ENCODE results near the gene CELF2.

CELF2 gene

GRCh38 chr10:11307004-11307403 lies 289.3 kb downstream of the CELF2 start:
- no peak for DNase-seq

DNA sequence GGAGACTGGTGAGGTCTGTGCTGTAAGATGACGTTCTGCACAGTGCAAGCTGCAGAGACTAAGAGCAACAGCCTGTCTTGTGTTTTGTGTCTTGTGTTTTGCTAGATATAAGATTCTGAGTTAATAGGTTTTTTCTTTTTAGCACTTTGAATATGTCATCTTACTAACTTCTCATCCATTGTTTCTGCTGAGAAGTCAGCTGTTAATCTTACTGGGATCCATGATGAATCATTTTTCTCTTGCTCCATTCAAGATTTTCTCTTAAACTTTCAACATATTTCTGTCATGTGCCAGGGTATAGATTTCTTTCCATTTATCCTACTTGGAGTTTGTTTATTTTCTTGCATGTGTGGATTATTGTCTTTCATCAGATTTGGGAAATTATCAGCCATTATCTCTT lies 290.3 kb downstream of the CELF2 start:
- no peak for DNase-seq

GRCh38 chr10:11311027-11311426 lies 293.4 kb downstream of the CELF2 start:
- DNase-seq: no peak

GRCh38 chr10:11313463-11313862 lies 295.8 kb downstream of the CELF2 start:
- DNase-seq: no peak

- DNase-seq: no peak
These were observed 300.4 kb downstream of the CELF2 start for GRCh38 chr10:11317936-11318670.

DNA sequence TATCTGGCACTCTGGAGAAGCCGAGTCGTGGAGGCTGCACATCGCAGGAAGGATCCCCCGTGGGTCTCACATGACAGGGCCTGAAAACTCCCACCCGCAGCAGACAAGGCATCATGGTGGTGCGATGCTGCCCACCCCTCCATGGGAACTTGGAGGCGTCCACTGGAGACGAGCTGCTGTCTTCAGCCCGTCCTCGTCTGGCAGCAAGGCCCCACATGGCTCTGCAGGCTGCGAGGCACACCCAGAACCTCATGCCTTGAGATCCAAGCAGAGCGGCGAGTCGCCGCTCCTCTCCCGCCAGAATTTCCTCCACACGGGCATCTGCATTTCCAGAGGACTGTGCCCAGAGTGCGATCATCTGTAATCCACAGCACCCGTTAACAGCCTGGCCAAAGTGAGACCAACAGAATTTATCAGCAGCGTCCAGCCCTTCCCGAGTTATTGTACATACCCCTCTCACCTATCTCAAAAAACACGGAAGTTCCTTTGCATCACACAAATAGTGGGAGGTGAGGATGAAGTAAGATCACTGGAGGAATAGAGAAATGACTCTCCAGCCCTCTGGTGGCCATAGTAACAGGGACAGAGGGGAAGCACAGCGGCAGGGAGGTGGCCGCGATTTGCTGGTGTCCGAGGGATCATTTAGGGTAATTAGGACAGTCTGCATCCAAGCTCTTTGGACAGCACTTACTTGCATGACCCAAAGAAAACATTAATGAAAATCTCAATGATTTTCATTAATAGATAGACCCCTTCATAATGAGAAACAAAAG lies 301.3 kb downstream of the CELF2 start:
- no peak for DNase-seq

DNA sequence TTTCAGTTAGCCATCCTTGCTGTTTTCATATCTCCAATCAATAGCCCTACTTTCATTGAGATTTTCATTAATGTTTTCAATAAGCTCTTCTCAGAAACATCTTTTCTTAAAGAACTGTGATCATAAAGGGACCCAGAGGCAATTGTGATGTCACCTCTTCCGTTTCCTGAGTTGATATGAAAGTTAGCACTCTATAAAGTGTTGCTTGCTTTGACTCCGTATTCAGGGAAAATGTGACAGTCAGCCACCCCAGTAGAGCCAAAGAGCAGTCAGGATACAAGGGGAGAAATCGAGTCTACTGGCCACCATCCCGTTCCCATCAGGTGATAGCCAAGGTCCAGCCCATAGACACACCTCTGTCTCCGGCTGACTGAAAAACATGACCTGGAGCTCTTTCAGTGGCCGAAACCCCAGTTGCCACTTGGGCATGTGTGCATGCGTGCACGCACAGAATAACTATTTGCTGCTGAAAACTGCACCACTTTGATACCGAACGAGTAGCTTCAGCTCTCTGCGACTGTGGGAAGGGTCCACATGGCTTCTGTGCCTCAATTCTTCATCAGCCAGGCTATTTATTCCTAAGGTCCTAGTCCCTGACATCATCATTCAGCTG lies 302.4 kb downstream of the CELF2 start:
- DNase-seq: no peak

DNA sequence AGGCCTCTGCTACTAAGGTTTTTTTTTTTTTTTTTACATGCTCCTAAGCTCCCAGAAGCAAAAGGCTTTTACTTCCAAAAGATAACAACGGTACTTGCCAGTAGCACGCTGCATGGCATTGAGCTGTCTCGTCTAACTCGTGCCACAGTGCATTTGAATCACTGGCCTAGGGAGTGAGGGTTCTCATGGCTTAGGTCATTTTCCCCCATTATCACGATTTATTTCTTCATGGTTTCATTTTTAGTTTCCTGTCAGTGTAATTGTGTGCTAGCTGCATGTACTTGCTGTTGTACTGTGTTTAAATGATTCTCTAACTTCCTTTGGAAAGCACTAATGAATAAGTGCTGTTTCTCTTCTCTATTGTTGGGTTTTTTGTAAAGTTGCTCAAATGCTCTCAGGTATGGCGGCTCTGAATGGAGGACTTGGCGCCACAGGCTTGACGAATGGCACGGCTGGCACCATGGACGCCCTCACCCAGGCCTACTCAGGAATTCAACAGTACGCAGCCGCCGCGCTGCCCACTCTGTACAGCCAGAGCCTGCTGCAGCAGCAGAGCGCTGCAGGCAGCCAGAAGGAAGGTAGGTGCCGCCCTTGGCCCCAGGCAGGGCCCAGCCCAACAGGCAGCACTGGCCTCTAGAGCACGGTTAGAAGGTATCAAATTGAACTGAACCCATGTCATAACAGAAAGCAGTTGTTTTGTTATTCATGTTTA lies 303.3 kb downstream of the CELF2 start:
- DNase-seq: no peak

DNA sequence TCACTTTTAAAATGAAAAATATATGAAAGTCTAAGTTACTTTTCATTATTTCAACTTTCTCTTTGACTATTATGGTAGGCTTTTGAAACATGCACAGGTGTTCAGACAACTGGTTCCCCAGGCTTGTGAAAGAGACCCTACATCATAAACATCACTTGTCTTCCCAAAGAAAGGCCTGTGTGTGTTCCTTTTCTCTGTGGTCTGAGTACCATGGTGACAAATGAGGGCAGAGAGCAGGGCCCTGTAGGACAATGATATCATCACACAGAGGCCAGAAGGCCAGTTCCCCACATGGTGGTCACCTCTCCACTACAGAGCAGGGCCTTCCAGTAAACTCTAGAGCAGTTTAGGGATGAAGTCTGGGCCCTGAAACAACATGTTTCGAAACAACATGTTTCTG lies 305.0 kb downstream of the CELF2 start:
- no peak for DNase-seq

- DNase-seq: no peak
These were observed 307.2 kb downstream of the CELF2 start for GRCh38 chr10:11324761-11325321.

- no peak for DNase-seq
These were observed 308.1 kb downstream of the CELF2 start for GRCh38 chr10:11325817-11326216.

- DNase-seq: no peak
These were observed 308.6 kb downstream of the CELF2 start for GRCh38 chr10:11326241-11326640.

DNA sequence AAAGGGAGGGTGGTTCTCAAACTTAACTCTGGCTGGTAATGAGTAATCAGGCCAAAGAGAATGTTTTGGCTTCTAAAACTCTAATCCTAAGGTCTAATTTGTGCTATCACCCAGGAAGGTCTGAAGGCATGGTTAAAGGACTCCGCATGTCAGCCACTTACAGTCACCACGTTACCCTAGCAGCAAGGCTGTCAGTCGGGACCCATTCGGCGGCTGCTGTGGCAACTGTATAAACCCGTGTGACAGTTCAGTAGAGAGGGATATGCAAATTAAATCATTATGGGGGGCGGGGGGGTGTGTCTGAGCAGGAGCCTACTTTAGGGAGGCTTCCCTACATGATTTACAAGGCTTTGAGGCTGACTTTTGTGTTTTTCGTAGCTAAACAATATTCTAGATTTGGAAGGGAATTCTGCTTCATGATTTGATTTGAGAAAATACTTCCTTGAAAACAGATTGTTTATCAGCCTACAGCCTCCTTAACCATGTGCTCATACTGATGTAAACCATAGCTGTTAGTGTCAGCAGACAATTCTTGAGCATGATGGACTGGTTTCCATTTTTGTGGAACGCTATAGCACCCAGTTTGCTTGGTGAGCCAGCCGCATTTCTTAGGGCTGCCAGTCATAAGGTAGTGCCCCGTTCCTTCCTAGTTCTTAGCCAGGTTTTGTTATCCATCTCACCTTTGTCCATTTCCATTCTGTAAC lies 309.4 kb downstream of the CELF2 start:
- DNase-seq: no peak

DNA sequence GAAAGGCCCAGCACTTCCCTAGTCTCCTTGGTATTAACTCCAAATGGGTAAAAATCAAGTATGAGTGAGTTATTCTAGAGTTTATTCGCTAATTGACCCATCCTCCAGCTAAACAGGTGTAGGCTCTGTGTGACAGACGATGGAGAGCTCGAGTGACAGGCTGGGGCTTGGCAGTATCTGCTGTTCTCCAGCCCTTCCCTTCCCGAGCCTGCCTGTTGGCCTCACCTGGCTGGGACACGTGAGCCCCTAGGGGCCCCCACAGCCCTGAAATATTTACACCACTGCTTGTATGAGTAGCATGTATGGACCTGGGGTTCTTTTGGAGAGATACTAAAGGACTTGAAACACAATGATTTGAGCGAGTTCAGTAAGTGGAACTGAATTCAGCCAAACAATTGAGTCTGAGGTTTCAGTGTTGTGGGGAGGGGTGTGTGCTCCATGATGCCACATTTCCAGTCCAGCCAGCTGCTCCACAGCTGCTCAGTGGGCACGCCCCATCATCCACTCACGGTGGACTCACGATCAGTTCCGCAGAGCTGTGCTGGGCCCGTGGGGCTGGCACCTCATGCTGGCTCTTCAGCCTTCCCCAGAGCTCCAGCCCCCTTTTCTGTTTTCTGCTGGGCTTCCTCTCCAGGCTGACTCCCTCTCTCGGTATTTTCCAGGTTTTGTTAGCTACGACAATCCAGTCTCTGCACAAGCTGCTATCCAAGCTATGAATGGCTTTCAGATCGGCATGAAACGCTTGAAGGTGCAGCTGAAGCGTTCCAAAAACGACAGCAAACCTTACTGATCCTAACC lies 310.8 kb downstream of the CELF2 start:
- no peak for DNase-seq

GRCh38 chr10:11329062-11329673 lies 311.5 kb downstream of the CELF2 start:
- DNase-seq: peak; percentile 13 to 36

DNA sequence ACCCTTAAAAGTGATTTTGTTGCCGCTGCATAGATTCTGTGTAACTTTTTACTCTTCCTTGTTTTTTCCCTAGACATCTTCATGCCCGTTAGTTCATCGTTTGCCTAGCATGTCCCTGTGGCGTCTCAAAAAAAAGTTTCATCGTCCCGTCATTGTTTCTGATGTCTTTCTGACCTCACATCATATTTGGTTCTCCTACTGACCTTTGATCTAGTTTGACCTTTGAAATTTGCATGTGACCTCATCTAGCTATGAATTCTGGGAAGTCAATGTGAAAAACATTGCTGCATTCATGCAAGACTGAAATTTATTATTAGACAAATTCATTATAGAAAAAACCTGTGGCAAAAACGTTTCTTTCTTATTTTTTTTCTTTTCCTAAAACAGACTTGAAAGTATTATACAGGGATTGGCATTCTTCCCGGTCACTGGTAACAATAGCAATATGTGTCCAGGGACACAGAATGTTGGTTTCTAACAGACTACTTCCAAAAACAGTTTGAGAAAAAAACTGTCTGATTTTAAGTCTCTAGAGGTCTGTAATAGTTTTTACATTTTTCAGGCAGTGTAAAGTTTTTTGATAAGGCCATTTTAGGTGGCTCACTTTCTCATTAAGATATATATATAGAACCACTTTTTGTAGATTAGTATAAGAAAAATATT lies 312.8 kb downstream of the CELF2 start:
- DNase-seq: no peak

- DNase-seq: no peak
These were observed 313.4 kb downstream of the CELF2 start for GRCh38 chr10:11331046-11331577.

GRCh38 chr10:11331726-11332125 lies 314.1 kb downstream of the CELF2 start:
- no peak for DNase-seq

- DNase-seq: no peak
These were observed 315.2 kb downstream of the CELF2 start for GRCh38 chr10:11332846-11333245.

DNA sequence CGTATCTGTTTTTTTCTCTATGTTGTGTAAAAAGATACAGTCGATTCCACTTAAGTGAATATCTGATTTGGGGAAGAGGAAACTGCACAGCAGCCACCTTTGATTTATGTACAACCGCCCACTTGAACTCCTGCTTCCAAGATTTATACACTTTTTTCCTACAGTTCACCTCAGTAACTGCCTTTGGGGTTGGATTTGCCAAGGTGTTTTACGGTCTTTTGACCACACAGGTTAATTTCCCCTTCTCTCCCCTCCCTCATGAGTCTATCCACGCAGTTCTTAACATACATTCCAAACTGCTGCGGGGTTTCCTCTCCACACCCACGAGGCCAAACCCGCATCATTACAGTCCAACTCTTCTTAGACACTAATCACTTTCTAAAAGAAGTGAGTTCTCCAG lies 316.8 kb downstream of the CELF2 start:
- no peak for DNase-seq

Data from inflammatory macrophage treated with lipopolysaccharide for 1 hour (primary cell).